Fibroblast of pulmonary artery (primary cell): ENCODE measurements around the gene ELAVL4.

Source experiments
- DNase-seq: peaks from one replicate; pipeline ENCODE4 v3.0.0-alpha.2; 2010; ENCODE audit warnings: low read depth
- H3K4me3 ChIP-seq: replicated peaks from 2 replicates; pipeline ENCODE4 v1.5.1; 2011; ENCODE audit warnings: low read depth, mild to moderate bottlenecking, control low read depth, low read length, moderate library complexity
- TF ChIP-seq, protein P1 (sequence below): IDR thresholded peaks from 2 replicates; pipeline ENCODE4 v1.5.1; 2011; ENCODE audit warnings: mild to moderate bottlenecking, control low read depth, low read length, inconsistent platforms; ENCODE audit errors: missing control alignments

The ELAVL4 gene

DNA sequence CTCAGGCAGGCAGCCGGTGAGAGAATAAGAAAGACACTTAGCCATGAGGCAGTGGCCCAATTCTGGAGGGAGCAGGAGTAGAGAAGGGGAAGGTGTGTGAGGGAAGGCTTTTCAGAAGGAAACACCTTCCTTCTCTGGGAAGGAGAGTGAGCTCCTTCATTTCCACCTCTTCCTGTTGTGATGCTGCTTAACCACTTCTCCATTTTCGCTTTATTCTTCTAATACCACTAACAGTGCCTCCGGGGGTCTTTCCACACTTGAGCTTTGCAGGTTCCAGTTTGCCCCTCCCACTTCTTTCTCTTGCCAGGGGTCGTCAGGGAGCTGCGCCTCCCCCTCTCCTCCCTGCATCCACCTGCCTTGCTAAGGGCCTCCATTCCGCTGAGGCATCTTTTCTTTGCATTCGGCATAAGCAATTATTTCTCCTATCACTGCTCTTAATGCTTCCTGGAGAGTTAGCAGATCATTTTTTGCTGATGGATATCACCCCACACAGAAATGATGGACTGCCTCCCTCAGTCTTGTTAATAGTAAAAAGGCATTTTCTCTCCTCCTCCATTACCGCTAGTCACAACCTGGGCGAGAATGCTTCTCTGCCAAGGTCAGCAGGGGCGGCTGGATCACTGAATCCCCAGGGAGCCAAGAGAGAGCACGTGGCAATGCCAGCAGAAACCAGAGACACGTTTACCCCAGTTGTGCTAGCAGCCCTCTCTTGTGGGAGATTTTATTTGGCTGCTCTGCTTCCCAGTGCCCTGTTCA lies 74.8 kb downstream of the ELAVL4 start:
- H3K4me3 ChIP-seq, result no peak overlapping the region
- DNase-seq, result no peak
- TF ChIP-seq, protein P1, sequence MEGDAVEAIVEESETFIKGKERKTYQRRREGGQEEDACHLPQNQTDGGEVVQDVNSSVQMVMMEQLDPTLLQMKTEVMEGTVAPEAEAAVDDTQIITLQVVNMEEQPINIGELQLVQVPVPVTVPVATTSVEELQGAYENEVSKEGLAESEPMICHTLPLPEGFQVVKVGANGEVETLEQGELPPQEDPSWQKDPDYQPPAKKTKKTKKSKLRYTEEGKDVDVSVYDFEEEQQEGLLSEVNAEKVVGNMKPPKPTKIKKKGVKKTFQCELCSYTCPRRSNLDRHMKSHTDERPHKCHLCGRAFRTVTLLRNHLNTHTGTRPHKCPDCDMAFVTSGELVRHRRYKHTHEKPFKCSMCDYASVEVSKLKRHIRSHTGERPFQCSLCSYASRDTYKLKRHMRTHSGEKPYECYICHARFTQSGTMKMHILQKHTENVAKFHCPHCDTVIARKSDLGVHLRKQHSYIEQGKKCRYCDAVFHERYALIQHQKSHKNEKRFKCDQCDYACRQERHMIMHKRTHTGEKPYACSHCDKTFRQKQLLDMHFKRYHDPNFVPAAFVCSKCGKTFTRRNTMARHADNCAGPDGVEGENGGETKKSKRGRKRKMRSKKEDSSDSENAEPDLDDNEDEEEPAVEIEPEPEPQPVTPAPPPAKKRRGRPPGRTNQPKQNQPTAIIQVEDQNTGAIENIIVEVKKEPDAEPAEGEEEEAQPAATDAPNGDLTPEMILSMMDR, result no peak

DNA sequence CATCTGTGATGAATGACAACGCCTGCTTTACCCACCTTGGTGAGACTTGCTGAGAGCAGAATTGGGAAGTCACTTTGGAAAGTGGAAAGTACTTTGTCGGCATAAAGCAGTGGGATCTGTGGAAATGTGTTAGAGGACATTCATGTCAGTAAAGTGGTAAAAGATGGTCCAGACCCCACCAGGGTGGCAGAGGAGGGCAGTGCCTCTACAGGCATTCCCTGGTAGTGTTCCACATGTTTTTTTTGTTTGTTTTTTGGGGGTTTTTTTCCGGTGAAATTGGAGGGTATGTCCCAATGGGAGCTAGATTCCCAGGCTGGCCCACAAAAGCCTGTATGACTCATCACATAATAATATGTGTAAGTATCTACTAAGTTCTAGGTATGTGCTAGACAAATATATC lies 80.6 kb downstream of the ELAVL4 start:
- TF ChIP-seq, protein P1, result no peak
- no peak overlapping the region for H3K4me3 ChIP-seq
- DNase-seq, result no peak

DNA sequence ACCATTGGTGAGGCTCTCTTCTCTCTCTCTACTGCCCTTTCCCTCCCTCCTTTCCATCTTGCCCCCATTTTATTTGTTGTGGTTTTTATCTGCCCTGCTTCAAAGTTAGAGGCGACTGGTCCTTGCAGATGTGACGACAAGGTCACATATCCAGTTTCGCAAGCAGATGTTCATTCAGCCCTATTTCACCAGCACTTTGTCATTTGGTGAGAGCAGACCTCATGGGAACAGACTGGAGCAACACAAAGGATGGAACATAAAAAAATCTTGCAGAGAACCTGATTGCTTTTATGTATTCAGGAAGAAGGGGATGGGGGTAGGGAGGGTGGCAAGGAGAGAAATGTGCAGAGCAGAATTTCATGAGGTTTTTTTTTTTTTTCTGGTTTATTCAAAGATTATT lies 84.3 kb downstream of the ELAVL4 start:
- TF ChIP-seq, protein P1, result no peak
- no peak for DNase-seq
- H3K4me3 ChIP-seq, result no peak overlapping the region

DNA sequence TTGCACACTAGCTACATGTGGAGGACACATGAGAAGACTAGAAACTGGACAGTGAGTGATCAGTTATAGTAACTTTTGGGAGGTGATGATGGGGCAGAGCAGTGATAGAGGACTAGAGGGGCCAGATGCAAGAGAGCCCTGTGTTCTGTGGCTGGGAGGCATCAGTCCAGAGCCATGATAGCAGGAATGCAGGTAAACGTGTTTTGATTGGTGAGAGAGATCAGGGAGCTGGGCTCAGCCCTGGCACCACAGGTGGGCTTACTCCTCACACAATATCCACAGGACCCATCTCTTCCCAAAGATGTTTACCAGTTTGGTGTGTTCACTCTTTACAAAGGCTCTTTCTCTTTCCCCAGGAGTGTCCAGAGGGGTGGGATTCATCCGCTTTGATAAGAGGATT lies 86.5 kb downstream of the ELAVL4 start:
- TF ChIP-seq, protein P1, result no peak
- no peak overlapping the region for H3K4me3 ChIP-seq
- no peak for DNase-seq

DNA sequence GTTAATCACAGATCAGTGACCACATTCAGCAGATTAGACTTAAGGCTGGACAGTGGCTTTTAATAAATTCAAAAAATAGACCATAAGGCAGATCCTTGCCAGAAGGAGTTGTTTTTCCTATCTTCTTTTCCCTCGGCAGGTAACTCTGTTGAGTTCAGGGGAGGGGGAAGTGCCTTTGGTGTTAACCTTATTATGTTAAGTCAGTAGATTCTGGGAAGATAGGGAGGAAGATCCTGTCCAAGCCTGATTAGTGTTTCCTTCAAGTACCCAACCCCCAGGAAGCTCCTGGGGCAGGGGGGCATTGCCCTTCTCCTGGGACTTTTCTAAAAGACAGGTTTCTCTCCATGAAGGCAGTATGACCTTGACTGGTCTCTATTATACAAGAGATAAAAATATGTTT lies 87.4 kb downstream of the ELAVL4 start:
- TF ChIP-seq, protein P1, result no peak
- no peak for DNase-seq
- H3K4me3 ChIP-seq, result no peak overlapping the region

DNA sequence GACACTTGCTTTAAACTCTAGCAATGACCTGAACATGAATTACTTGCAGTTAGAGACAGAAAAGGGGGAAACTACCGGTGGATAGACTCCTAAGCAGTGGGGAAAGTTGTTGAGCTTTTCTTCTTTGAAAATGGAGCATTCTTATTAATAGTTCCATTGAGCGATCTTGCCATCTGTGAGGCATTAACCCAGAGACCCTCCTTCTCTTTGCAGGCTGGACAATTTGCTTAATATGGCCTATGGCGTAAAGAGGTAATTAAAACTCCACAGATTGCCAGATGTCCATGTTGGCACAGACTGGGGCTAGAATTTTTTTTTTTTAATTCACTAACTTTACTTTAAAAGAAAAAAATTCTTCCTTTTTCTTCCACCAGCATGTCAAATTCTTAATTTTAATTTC lies 88.5 kb downstream of the ELAVL4 start:
- H3K4me3 ChIP-seq, result no peak overlapping the region
- TF ChIP-seq, protein P1, result no peak
- DNase-seq, result no peak

DNA sequence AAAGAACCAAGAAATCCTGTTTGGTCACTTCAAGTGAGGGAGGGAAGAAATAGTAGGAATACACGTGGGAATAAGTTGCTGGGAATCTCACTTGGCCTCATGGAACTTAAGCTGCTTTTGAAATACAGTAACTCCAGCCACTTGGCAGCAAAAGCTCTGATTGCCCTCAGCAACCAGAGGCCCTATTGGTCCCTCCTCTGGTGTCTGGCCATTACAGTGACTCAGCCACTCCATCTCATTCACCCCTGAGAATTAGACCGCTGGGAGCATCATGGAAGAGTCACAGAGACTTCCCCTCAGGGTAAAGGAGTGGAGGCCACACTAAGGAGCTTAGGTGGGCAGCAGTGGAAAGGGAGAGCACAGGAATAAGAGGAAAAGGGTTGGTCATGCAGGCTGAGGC lies 99.6 kb downstream of the ELAVL4 start:
- TF ChIP-seq, protein P1, result no peak
- DNase-seq, result no peak
- no peak overlapping the region for H3K4me3 ChIP-seq
